Measurements from ENCODE around the gene CPAMD8.
"Not testable (repeated sequence)": the region's sequence is repeated elsewhere in the genome, so short reads cannot be mapped to it uniquely, and the experiment has no call there.

The CPAMD8 gene

DNA sequence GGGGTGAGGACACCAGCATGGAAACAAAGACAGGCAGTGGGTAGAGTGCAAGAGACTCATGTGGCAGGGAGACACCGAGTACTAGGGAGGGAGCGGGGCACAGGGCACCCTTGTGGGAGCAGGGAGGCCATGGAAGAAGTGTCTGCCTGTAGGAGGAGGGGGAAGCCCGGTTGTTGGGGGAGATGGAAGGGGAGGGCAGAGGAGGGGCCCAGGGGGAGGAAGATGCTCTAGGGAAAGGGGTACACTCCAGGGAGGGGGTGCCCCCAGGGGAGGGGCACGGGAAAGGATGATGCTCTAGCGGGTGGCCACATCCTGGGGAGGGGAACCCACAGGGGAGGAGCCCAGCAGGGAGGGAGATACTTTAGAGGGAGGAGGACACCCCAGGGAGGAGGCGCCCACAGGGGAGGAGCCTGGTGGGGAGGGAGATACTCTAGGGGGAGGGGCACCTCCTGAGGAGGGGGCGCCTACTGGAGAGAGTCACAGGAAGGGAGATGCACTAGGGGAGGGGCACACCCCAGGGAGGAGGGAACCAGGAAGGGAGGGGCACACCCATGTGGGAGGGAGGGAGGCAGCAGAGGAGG lies 24.9 kb downstream of the CPAMD8 start:
- peak; percentile 54 for DNase-seq (ENCODE audit: low read depth)

DNA sequence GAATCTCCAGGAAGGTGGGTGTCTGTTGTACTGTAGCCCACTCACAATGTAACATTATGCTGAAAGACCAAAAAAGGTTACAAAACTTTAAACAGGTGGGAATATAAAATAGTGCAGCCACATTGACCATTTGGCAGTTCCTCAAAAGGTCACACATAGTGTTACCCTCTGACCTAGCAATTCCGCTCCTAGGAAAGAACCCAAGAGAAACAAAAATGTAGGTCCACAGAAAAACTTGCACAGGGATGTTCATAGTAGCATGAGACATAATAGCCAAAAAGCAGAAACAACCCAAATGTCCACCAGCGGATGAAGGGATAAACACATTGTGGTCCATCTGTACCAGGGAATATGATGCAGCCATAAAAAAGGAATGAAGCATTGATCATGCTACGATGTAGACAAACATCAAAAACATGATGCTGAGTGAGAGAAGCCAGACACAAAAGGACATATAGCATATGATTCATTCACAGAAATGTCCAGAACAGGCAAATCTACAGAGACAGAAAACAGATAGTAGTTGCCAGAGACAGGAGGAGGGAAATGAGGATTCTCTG lies 27.9 kb downstream of the CPAMD8 start:
- DNase-seq (ENCODE audit: low read depth) = no peak

DNA sequence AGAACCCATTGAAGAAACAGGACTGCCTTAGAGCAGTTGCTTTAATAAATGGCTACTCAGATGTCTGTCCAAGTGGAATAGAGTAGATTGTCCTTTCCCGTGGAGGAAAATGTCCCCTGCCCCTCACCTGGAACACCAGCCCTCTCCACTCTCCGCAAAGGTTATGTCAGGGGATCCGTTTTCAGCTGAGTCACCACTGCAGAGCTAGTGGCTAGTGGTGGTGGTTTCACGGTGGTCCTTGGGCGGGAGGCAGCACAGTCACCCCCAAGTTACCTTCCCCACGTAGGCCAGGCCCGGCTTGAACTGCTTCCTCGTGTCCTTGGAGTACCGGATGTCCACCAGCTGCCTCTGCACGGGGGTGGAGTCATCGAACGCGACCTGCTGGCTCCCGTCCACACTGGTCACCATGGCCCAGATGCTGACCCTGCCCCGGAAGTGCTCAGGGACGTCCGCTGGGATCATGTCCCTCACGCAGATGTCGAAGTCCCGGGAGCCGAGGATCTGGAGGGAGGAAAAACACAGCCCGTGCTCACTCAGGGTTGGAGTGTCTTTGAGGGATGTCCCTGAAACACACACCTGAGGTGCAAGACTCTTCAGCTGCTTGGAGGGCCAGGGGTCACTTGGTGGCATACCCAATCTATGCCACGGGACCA lies 29.6 kb downstream of the CPAMD8 start:
- DNase-seq (ENCODE audit: low read depth) = not testable (repeated sequence)

DNA sequence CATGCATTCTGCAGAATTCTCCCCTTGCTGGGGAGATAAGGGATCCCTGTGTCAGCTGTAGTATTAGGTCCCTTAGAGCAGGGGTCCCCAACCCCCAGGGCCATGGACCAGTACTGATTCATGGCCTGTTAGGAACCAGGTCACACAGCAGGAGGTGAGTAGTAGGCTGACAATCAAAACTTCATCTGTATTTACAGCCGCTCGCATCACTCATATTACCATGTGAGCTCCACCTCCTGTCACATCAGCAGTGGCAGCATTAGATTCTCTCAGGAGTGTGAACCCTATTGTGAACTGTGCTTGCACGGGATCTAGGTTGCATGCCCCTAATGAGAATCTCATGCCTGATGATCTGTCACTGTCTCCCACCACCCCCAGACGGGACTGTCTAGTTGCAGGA lies 37.9 kb downstream of the CPAMD8 start:
- DNase-seq (ENCODE audit: low read depth) = no peak

DNA sequence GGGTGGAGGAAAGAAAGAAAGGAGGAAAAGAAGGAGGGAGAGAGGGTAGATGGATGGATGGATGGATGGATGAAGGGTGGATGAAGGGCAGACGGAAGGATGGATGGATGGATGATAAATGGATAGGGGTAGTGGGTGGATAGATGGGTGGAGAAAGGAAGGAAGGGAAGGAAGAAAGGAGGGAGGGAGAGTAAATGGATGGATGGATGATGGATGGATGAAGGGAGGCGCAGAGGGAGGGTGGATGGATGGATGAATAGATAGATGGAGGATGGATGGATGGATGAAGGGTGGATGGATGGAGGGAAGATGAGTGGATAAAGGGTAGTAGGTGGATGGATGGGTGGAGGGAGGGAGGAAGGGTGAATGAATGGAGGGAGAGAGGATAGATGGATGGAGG lies 41.2 kb downstream of the CPAMD8 start:
- DNase-seq (ENCODE audit: low read depth) = no peak

DNA sequence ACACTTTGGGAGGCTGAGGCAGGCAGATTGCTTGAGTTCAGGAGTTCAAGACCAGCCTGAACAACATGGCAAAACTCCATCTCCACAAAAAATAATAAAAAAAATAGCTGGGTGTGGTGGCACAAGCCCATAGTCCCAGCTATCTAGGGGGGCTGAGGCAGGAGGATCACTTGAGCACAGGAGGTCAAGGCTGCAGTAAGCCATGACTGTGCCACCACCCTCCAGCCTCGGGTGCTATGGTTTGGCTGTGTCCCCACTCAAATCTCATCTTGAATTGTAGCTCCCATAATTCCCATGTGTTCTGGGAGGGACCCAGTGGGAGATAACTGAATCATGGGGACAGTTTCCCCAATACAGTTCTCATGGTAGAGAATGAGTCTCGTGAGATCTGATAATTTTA lies 44.0 kb downstream of the CPAMD8 start:
- not testable (repeated sequence) for DNase-seq (ENCODE audit: low read depth)

DNA sequence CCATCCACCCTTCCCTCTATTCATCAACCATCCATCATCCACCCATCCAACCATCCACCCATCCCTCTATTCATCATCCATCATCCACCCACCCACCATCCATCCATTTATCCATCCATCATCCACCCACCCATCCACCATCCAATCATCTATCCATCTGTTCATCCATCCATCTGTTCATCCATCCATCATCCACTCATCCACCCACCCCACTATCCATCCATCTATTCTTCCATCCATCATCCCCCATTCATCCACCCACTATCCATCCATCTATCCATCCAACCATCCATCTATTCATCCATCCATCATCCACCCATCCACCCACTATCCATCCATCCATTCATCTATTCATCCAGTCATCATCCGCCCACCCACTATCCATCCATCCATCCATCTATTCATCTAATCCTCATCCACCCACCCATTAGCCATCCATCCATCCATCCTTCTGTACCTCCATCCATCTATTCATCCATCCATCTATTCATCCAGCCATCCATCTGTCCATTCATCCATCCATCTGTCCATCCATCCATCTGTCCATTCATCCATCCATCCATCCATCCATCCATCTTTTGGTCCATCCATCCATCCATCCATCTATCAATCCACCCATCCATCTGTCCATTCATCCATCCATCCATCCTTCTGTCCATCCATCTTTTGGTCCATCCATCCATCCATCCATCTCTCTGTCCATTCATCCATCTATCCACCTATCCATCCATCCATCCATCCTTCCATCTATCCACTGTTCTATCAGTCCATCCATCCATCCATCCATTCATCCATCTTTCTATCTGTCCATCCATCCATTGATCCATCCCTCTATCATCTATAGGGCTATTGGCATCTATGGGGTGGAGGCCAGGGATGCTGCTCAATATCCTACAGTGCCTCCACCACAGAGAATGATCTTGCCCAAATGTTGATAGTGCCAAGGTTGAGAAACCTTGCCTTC lies 47.5 kb downstream of the CPAMD8 start:
- DNase-seq (ENCODE audit: low read depth) = no peak

DNA sequence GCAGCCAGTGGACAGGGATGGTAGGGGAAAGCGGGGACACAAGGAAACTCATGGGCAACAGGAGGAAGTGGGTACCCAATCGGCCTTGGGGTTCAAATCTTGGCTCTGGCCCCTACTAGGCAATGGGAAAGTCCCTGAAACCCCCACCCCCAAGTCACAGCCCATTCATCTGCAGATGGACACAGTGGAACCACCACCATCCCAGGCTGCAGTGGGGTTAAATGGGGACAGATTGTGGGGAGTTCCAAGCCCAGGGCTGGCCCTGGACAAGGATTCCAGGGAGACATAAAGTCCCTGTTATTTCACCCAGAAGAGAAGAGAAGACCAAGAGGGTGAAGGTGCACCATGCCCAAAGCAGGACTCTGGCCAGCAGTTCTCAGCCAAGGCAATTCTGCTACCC lies 48.5 kb downstream of the CPAMD8 start:
- DNase-seq (ENCODE audit: low read depth) = no peak

DNA sequence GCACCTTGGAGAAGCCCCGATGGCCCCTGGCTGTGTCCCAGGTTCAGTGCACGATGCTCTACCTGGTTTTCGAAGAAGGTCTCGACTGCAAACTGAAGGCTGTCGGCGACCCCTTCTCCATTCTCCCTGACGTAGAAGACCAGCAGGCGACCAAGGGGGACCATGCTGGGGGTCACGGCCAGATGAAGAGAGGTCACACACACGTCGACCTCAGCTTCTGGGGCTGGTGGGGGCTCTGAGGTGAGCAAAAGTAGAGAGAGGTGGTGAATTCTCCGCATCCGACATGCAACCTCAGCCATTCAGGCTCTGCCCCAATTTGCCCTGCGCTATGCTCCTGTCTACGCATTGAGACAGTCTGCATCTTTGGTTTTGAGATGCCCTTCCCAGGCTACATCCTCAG lies 49.3 kb downstream of the CPAMD8 start:
- no peak for DNase-seq (ENCODE audit: low read depth)

DNA sequence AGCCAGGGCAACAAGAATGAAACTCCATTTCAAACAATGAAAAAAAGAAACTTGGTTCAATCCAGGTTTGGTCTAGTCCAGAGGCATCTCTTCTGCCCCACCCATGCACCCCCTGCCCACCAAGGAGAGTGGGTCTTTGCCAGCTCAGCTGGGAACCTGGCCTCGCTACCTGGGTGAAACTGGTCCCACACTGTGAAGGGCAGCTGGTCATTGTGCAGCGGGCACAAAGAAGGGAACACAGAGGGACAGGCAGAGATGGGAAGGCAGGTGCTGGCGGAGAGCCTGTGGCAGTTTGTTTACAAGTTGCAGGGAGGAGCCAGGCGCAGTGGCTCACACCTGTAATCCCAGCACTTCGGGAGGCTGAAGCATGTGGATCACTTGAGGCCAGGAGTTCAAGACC lies 50.2 kb downstream of the CPAMD8 start:
- no peak for DNase-seq (ENCODE audit: low read depth)

DNA sequence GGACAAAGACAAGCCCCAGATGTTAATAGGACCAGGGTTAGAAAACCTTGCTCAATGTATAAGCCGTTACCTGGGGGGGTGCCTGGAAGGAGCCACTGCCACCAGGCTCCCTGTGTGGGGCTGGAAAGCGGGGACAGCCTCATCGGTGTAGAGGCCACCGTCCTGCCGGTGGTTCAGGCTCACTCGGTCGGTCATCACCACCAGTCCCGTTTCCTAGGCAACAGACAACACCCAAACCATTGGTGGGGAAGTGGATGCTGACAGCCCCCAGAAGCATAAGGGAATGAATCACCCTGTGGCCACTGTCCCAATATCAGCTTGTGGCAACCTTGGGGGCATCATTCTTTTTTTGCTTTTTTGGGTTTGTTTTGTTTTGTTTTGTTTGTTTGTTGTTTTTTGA lies 55.8 kb downstream of the CPAMD8 start:
- no peak for DNase-seq (ENCODE audit: low read depth)

DNA sequence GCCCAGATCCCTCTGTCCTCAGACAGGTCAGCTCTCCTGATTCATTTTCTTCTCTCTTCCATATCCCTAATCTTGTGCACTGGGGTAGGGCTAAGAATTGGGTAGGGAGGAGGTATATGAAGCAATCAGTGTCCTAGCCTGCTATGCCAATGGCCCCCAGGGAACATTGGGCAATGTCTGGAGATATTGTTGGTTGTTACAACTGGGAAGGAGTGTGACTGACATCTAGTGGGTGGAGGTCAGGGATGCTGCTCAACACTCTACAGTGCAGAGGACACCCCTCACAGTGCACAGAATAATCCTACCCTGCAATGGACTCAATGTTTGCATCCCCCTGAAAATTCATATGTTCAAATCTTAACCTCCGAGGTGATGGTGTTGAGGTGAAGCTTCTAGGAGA lies 57.5 kb downstream of the CPAMD8 start:
- no peak for DNase-seq (ENCODE audit: low read depth)

DNA sequence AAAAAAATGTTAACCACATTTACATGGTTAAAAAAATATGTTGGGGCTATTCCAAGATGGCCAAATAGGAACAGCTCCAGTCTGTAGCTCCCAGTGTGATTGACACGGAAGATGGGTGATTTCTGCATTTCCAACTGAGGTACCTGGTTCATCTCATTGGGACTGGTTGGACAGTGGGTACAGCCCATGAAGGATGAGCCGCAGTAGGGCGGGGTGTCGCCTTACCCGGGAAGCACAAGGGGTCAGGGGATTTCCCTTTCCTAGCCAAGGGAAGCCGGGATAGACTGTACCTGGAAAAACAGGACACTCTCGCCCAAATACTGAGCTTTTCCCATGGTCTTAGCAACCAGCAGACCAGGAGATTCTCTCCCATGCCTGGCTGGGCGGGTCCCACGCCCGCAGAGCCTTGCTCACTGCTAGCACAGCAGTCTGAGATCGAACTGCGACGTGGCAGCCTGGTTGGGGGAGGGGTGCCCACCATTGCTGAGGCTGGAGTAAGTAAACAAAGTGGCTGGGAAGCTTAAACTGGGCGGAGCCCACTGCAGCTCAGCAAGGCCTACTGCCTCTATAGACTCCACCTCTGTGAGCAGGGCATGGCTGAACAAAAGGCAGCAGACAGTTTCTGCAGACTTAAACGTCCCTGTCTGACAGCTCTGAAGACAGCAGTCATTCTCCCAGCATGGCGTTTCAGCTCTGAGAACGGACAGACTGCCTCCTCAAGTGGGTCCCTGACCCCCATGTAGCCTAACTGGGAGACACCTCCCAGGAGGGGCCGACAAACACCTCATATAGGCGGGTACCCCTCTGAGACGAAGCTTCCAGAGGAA lies 65.4 kb downstream of the CPAMD8 start:
- not testable (repeated sequence) for DNase-seq (ENCODE audit: low read depth)

DNA sequence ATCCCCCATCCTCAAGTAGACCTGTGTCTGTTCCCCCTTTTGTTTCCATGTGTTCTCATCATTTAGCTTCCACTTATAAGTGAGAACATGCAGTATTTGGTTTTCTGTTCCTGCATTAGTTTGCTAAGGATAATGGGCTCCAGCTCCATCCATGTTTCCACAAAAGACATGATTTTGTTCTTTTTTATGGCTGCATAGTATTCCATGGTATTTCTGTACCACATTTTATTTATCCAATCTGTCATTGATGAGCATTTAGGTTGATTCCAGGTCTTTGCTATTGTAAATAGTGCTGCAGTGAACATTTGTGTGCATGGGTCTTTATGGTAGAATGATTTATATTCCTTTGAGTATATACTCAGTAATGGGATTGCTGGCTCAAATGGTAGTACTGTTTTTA lies 68.3 kb downstream of the CPAMD8 start:
- DNase-seq (ENCODE audit: low read depth) = not testable (repeated sequence)

DNA sequence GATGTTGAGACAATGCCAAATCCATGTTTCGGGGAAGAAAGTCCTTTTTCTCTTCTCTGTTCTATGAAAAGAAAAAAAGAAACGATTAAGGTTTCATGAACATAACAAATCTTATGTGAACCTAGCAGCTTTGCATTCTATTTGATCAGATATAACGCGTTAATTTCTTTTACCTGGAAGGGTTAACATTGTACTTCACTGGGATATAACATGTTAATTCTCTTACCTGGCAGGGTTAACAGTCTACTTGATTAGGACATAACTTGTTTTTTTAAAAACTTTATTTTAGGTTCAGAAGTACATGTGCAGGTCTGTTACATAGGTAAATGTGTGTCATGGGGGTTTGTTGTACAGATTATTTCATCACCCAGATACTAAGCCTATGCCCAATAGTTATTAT lies 68.8 kb downstream of the CPAMD8 start:
- DNase-seq (ENCODE audit: low read depth) = no peak

DNA sequence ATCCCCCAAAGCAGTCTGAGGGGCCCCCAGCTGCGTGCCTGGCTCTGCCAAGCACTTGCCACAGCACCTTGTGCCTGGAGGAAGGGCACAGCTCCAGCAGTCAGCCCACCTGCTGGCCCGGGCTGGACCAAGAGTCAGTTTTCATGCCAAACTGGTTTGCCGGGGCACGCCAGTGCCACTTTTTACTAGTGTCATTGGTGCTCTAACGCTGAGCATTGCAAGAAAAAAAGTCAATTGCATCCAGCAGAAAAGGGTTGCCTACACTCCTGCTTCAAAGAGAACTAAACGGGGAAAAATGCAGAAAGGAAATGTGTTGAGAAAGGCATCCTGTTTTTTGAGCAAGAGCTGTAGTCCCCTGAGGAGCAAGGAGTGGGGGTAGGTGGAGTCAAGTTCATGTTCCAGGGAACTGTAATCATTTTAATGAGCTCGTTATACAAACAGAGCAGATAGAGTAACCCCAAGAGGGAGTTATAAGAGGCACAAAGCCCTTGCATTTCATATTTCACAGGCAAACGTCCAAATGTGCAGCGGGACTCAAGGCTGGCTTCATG lies 69.4 kb downstream of the CPAMD8 start:
- no peak for DNase-seq (ENCODE audit: low read depth)

DNA sequence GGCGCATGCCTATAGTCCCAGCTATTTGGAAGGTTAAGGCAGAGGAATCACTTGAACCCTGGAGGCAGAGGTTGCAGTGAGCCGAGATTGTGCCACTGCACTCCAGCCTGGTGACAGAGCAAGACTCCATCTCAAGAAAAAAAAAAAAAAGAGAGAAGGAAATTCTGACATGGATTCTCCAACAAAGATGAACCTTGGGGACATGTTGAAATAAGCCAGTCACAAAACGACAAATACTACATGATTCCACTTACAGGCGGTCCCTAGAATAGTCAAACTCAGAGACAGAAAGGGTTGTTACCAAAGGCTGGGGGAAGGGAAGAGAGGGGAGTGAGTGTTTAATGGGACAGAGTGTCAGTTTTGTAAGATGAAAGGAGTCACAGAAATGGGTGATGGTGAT lies 71.4 kb downstream of the CPAMD8 start:
- no peak for DNase-seq (ENCODE audit: low read depth)

DNA sequence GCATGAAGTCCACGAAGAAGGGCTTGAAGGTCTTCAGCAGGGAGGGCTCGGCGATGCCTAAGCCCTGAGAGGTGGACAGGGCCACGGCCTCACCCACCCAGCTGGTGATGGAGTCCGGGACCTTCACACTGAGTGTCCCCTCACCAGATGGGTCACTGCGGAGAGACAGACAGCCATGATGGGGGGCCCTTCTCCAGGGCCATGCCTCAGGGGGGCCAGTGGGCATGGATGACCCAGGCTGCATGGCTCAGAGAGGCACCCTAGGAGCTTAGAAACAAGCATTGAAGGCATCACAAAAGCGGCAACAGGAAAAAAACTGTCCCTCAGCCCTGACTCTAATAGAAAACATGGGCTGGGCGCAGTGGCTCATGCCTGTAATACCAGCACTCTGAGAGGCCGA lies 74.6 kb downstream of the CPAMD8 start:
- DNase-seq (ENCODE audit: low read depth) = no peak

DNA sequence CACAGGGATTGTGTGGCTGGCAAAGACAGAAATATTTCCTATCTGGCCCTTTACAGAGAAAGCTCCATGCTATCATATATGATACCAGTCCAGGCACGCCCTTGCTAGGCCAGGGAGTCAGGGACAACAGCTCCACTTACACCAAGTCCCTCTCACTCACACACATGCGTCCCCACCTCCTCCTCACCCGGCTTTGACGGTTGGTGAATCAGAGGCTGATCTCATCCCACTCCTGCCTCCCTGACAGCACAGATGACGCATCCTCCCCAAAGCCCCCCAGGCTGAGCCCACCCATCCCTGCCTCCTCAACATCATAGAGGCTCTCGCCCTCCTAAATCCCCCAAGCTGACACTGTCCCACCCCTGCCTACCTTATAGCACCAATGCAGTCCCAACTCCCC lies 75.1 kb downstream of the CPAMD8 start:
- DNase-seq (ENCODE audit: low read depth) = no peak

DNA sequence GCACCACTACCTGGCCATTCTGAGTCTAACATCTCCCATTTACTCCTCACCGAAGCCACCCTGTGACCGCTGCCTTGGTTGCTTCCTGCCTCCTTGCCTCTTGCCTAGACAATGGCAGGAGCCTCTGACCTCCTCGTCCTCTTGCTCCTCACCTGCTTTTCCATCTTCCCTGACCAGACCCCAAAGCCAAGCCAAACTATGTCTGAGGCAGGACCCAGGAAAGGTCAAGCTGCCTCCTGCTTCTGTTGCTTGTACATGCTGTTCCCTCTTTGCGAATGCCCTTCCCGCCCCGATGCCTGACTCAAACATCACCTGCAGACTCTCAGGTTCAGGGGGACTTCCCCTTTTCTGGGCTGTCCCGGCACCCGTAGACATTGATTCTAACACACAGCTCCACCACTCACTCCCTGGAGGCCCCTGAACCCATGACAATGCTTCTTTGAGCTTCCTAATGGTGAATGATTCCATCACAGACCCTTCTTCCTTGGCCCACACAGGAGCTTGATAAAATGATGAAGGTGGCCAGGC lies 77.0 kb downstream of the CPAMD8 start:
- DNase-seq (ENCODE audit: low read depth) = no peak

Measured in T follicular helper cell (primary cell).